HTR-8/SVneo (cell line): ENCODE results near the gene MISP3.
"Not testable (repeated sequence)": the region's sequence is repeated elsewhere in the genome, so short reads cannot be mapped to it uniquely, and the experiment has no call there.

Experiments
- DNase-seq: peaks from one replicate; pipeline ENCODE4 v3.0.0; 2011; ENCODE audit warnings: low spot score, mixed read lengths; ENCODE audit not compliant: insufficient read length
- FAIRE-seq: peaks from 2 replicates; lab custom pipeline; 2011; peaks lifted over from hg19 to GRCh38; lab: Jason Lieb, UNC

Gene MISP3

DNA sequence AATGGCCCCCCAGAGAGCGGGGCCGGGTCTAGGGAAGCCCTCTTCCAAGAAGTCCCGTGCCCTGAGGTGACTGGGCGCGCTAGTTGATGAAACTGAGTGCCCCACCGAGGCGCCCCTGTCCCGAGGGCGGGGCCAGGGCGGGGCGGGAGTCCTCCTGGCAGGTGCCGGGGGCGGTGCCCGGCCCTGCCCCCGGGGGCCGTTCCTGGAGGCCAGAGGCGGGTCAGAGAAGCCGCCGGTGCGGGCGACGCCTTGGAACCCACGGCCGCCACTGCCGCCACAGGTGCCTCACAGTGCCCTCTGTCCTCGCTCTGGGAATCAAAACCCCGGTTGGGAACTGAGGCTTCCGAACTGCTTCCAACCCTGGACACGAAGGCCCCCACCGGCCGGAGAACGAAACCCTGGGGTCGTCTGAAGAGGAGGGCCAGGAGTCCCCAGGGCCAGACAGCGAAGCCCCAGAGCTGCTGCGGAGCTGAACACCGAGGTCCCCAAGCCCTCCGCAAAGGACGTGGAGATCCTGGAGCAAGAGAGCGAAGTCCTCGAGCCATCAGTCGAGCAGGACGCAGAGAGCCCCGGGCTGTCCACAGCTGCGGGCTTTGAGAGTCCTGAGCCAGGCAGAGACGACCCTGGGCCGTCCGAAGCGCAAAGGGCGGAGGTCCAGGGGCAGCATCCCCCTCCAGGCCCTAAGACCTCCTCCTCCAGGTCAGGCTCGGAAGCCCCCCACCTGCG, at the start of gene MISP3:
Gene MISP3 (plus strand): TSS at position 252 of the 726 bp plus-strand sequence. CDS start 524 bp downstream, outside the sequence.
- FAIRE-seq (no peak), DNase-seq (no peak)

DNA sequence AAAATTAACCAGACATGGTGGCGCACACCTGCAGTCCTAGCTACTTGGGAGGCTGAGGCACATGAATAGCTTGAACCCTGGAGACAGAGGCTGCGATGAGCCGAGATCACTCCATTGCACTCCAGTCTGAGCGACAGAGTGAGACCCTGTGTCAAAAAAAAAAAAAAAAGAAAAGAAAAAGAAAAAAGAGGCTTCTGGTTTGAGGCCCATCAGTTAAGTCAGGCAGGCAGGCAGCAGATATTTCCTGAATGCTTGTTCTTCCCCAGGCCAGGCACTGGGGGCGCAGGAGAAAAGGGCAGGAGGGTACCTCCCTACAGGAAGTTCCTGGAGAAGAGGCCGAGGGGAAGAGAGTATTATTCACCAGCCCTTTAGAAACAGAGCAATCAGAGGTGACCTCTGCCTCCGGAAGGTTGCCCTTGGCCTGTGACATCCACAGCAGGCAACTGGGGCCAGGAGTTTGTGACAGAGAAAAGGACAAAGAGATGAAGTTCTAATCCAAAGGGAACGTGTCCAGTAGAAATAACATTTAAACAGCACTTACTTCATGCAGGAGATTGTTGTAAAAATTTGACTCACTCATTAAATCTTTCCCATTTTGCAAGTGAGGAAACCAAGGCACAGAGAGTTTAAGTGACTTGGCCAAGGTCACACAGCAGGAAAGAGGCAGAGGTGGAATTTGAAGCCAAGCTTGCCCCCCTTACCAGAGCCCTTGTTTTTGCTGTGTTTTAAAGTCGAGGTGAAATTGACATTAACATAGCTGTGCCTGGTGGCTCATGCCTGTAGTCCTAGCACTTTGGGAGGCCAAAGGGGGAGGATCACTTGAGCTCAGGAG, 49.0 kb upstream of the MISP3 start:
- DNase-seq: peak; percentile 70
- peak; percentile 9 for FAIRE-seq

DNA sequence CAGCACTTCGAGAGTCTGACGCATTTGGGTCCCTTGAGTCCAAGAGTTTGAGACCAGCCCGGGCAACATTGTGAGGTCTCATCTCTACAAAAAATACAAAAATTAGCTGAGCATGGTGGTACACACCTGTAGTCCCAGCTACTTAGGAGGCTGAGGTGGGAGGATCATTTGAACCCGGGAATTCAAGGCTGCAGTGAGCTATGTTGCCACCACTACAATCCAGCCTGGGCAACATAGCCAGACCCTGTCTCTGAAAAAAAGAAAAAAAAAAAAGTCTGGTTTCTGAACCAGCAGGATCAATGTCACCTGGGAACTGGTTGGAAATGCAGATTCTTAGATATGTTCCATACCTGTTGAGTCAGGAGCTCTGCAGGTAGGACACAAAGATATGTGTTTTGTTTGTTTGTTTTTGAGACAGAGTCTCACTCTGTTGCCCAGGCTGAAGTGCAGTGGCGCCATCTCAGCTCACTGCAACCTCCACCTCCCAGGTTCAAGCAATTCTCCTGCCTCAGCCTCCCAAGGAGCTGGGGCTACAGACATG, 45.9 kb upstream of the MISP3 start:
- not testable (repeated sequence) for DNase-seq, FAIRE-seq

DNA sequence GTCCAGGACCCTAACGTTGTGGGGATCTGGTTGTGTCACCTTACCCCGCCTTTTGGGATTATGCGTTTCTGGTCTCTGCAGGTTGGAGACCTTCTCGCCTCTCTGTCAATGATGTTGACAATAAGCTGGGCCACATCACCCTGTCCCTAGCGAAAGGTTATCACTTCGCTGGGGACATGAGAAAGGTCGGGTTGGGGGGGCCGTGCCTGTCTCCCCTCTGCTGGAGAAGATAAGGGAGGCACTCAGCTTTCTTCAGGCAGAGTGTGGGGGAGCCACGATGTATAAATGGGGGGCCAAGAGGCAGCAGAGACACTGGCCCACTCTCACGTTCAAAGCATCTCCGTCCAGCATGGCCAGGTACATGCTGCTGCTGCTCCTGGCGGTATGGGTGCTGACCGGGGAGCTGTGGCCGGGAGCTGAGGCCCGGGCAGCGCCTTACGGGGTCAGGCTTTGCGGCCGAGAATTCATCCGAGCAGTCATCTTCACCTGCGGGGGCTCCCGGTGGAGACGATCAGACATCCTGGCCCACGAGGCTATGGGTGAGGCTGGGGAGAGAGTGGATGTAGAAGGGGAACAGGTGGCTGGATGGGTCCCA, 44.6 kb upstream of the MISP3 start, which contains the start of gene RLN3:
Gene RLN3 (plus strand): TSS at position 293 of the 595 bp plus-strand sequence. CDS start 57 bp downstream, at position 350.
- no peak for DNase-seq
- no peak for FAIRE-seq

DNA sequence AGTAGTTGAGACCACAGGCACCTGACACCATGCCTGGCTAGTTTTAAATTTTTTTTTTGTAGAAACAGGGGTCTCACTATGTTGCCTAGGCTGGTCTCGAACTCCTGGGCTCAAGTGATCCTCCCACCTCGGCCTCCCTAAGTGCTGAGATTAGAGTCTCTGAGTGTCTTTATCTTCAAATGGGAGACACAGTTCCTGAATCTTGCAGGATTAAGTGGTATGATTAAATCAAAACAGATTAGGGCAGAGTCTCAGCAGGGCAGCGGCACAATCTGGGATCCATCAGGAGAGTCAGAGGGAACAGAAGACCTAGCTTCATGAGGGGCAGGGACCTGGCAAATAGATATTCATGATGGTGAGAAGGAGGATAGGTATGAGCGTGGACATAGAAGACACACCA, 43.7 kb upstream of the MISP3 start:
- DNase-seq (no peak), FAIRE-seq (no peak)

DNA sequence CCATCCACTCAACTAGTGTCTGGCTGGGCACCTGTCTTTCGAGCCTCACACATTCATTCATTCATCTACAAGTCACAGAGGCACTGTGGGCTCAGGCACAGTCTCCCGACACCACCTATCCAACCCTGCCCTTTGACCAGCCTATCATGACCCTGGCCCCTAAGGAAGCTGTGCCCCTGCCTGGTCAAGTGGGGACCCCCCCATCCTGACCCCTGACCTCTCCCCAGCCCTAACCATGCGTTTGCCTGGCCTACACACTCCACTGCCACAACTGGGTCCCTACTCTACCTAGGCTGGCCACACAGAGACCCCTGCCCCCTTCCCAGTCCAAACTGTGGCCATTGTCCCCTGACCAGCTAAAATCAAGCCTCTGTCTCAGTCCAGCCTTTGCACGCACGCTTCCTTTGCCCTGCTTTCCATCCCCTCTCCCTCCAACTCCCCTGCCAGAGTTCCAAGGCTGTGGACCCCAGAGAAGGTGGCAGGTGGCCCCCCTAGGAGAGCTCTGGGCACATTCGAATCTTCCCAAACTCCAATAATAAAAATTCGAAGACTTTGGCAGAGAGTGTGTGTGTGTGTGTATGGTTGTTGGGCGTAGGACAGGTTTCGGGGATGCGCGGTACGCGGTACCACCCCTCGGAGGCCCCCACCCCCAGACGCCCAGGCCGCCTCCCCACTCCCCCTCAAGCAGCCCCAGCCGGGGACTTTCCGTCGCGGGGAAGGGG, 41.4 kb upstream of the MISP3 start:
- peak; percentile 28 for DNase-seq
- no peak for FAIRE-seq

DNA sequence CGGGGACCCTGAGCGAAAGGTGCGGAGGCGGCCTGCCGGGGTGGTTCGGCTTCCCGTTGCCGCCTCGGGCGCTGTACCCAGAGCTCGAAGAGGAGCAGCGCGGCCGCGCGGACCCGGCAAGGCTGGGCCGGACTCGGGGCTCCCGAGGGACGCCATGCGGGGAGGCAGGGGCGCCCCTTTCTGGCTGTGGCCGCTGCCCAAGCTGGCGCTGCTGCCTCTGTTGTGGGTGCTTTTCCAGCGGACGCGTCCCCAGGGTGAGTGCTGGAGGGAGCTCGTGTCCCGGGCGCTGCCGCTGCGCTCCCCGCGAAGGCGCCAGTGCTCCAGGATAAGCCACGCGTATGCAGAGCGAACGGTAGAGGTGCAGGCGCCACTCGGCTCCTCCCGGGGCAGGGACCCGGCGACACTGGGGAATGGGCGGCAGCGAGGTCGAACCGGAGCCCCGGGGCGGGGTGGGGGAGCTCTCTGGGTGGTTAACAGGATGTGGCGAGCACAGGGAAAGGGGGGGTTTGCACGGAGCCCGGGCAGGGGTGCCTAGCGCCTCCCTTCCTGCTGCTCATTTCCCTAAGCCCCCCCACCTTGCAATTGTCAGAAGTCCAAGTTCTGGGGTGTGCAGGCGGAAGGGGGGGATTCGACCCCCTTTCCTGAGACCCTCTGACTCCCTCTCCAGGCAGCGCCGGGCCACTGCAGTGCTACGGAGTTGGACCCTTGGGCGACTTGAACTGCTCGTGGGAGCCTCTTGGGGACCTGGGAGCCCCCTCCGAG, 40.7 kb upstream of the MISP3 start, which contains the start of gene IL27RA:
Gene IL27RA (plus strand): TSS at position 44 of the 762 bp plus-strand sequence. CDS start 111 bp downstream, at position 155.
- peak; percentile 72 for DNase-seq
- no peak for FAIRE-seq

DNA sequence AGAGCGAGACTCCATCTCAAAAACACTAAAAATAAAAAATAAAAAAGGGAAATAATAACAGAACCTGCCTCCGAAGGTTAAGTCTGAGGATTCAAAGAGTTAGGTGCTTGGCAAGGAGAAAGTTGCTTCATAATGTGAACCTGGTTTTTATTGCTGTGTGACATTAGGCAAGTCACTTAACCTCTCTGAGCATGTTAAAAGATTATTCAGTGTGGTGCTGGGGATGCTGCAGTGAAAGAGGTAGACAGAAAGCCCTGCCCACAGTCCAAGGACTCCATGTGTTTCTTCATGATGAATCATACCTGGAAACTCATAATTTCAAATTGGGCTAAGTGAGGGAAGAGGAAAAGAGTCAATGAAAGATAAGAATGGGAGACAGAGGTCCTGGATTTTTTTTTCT, 38.6 kb upstream of the MISP3 start:
- FAIRE-seq (no peak), DNase-seq (no peak)

DNA sequence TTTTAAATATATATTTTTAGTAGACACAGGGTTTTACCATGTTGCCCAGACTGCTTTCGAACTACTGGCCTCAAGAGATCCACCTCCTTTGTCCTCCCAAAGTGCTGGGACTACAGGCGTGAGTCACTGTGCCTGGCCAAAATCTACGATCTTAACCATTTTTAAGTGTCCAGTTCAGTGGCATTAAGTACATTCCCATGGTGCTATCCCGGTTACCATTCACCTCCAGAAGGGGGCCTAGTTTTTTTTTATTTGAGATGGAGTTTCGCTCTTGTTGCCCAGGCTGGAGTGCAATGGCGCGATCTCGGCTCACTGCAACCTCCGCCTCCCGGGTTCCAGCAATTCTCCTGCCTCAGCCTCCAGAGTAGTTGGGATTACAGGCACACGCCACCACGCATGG, 37.4 kb upstream of the MISP3 start:
- not testable (repeated sequence) for DNase-seq, FAIRE-seq

DNA sequence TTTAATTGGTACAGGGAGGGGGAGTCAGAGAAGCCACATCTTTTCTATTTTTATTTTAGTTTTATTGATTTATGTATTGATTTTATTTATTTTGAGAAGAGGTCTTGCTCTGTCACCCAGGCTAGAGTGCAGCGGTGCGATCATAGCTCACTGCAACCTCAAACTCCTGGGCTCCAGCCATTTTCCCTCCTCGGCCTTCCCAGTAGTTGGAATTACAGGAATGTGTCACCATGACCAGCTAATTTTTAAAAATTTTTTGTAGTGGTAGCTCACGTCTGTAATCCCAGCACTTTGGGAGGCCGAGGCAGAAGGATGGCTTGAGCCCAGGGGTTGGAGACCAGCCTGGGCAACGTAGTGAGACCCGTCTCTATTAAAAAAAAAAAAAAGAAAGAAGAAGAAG, 36.9 kb upstream of the MISP3 start:
- DNase-seq (no peak), FAIRE-seq (no peak)

DNA sequence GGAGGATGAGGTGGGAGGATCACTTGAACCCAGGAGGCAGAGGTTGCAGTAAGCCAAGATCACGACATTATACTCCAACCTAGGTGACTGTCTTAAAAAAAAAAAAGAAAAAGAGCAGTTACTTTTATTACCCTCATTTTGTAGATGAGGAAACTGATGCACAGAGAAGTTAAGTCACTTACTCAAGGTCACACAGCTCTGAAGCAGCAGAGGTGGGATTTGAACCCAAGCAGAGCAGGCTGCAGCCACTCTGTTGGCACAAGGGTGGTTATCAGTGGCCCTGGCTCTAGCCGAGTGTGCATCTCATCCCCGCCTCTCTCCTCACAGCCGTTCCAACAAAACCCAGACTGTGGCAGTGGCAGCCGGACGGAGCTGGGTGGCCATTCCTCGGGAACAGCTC, 33.4 kb upstream of the MISP3 start:
- FAIRE-seq (no peak), DNase-seq (no peak)

DNA sequence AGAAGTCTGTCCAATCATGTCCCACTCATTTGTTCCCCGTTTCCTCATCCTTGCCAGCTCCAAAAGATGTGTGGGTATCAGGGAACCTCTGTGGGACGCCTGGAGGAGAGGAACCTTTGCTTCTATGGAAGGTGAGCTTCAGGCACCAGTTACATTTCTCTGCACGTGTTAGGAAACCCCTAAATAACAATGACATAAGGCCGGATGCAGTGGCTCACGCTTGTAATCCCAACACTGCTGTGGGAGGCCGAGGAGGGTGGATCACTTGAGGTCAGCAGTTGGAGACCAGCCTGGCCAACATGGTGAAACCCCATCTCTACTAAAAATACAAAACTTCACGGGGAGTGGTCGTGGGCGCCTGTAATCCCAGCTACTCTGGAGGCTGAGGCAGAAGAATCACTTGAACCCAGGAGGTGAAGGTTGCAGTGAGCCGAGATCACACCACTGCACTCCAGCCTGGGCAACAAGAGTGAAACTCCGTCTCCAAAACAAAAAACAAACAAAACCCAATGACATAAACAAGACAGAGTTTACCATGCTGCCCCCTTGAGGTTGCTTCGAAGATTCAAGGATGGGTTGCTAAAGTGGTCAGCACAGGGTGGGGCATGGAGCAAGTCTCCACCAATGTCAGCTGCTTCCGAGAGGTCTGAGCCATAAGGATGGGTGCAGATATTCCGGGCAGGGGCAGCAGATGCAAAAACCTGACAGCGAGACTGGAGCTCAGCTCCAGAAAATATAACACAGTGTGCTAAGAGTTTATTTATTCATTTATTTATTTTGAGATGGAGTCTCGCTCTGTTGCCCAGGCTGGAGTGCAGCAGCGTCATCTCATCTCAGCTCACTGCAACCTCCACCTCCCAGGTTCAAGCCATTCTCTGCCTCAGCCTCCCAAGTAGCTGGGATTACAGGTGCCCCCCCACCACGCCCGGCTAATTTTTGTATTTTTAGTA, 29.7 kb upstream of the MISP3 start:
- FAIRE-seq, DNase-seq: not testable (repeated sequence)

DNA sequence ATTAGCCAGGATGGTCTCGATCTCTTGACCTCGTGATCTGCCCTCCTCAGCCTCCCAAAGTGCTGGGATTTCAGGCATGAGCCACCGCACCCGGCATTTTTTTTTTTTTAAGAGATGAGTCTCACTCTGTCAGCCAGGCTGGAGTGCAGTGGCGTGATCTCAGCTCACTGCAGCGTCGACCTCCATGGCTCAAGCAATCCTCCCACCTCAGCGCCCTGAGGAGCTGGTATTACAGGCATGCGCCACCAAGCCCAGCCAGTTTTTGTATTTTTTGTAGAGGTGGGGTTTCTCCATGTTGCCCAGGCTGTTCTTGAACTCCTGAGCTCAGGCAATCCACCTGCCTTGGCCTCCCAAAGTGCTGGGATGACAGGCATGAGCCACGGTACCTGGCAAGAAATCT, 24.7 kb upstream of the MISP3 start:
- not testable (repeated sequence) for DNase-seq, FAIRE-seq

DNA sequence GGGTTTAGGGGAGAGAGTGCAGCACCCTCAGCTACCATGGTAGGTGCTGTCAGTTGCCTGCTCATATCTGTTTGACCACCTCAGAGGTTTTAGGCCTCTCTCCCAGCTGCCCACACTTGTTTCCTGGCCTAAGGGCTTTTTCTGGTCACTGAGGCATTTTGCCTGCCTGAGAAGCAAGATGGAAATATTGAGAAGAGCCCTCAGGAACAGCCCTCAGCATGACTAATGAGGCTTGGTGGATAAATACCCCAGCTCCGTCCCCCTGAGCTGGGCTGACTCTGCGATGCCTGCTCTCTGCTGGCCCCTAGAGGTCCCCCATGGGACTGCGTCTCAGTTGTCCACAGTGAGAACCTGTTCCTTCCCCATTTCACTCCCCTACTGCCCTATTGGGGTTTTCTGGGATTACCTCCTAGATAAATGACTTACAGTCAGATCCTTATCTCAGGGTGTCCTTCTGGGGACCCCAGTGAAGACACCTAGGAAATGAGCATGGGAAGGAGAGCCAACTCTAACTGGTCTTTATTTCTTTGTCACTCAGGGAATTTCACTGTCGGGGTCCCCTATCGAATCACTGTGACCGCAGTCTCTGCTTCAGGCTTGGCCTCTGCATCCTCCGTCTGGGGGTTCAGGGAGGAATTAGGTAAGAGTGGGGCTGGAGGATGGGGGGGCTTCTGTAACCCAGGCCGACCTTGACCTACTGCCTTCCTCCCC, 24.0 kb upstream of the MISP3 start:
- DNase-seq: peak; percentile 45
- no peak for FAIRE-seq

DNA sequence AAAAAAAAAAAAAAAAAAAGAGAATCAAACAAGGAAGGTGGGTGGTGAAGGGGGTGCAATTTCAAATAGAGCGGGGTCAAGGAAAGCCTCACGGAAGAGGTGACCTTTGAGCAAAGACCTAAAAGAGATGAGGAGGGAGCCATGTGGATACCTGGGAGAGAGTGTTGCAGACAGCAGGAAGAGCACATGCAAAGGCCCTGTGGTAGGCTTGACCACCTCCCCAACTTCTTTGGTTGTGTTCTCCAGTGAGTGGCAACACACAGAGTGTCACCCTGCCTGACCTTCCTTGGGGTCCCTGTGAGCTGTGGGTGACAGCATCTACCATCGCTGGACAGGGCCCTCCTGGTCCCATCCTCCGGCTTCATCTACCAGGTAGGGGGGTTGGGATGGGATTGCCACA, 22.1 kb upstream of the MISP3 start:
- DNase-seq: no peak
- no peak for FAIRE-seq

DNA sequence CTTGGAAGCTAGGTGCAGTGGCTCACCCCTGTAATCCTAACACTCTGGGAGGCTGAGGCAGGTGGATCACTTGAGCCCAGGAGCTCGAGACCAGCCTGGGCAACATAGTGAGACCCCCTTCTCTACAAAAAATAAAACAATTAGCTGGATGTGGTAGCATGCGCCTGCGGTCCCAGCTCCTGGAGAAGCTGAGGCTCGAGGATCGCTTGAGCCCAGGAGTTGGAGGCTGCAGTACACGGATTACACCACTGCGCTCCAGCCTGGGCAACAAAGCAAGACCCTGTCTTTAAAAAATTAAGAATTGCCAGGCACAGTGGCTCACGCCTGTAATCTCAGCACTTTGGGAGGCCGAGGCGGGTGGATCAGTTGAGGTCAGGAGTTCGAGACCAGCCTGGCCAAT, 21.6 kb upstream of the MISP3 start:
- not testable (repeated sequence) for FAIRE-seq, DNase-seq

DNA sequence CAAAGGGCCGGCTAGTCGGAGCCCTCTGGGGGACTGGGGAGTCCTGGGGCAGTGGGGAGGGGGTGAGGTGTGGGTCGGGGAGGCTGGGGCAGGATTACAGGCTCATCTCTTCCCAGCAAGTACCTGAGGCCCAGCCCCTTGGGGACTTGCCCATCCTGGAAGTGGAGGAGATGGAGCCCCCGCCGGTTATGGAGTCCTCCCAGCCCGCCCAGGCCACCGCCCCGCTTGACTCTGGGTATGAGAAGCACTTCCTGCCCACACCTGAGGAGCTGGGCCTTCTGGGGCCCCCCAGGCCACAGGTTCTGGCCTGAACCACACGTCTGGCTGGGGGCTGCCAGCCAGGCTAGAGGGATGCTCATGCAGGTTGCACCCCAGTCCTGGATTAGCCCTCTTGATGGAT, 20.6 kb upstream of the MISP3 start:
- FAIRE-seq (no peak), DNase-seq (no peak)
